Tongue (tissue), 2 donors: ENCODE measurements around the gene SLX4IP. TPM values are rescaled to one million over a fixed set of nuclear protein-coding genes. Genes with fewer than 3 reads are reported as not detected.

Source experiments
- small RNA-seq: library from RNA; depleted of rRNA; stranded (forward); fragments of <200 nt; gene quantifications from one replicate; pipeline ENCODE3, GENCODE V24; 2014; ENCODE audit warnings: low replicate concordance
- total RNA-seq: library from RNA; depleted of rRNA; stranded (reverse); fragments of >200 nt; gene quantifications from one replicate; pipeline ENCODE4 v1.2.3, GENCODE V29; 2014

The SLX4IP gene
- total RNA-seq, 1 donor from 2014 or later = 7.6 TPM

Small RNA genes within 50 kb of the gene (small RNA-seq; reads per million reads assigned to genes)
- gene MIR6870 = not detected

Other genes with a start within 250 kb of the SLX4IP start
- gene SNAP25, start 216.5 kb upstream of the SLX4IP start, total RNA-seq = 2.2 TPM
- gene MKKS, start 1.1 kb upstream of the SLX4IP start, total RNA-seq = 15.4 TPM
- 98.4 TPM for gene JAG1, start 238.7 kb downstream of the SLX4IP start, total RNA-seq